ENCODE measurements around the gene WNT10A. TPM values are rescaled to one million over a fixed set of nuclear protein-coding genes. Genes with fewer than 3 reads are reported as not detected.

Gene WNT10A
- total RNA-seq, 1 donor: 1.5 TPM

DNA sequence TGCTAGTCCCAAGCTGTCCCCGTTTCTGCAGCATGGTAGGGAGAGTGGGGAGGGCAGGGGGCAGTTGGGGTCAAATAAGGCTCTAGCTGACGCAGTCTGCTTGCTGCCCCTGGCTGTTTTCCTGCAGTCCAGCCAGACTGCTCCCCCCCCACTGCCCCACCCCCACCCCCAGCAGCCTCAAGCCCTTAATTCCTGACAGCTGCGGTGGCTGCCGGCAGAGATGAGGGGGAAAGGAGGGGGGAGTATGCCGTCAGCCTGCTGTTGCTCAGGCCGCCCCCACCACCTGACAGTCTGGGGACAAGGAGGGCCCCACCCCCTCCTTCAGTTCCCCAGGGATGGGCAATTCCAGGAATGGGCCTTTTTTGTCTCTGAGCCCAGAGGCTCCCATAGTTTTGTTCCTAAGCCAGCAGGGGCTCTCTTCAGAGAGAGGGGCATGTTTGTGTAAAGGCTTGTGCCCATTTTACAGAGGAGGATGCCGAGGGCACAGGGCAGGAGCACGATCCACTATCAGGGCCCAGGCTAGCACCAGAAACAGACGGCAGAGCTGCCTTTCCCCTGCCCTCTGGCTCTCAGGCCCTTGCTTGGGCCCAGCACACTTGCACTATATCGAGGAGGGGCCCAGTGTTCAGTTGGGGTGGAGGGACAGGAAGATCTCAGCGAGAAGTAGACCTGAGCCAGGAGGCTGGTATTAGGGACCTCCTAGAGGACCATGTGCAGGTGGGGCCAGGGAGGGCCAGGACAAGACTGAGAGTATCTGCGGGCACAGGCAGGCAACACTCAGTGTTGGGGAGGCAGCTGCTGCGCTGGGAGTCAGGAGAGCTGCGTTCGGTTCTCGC, 1.5 kb upstream of the WNT10A start:
- H3K4me1 ChIP-seq (ENCODE audit: insufficient read depth, low read length): peaks cover 48% of the 10 kb centered on the region
- H3K4me3 ChIP-seq (ENCODE audit: low read length): no peak overlapping the region
- peaks cover 60% of the 10 kb centered on the region for H3K27me3 ChIP-seq (ENCODE audit: insufficient read depth, low read length)
- H3K9me3 ChIP-seq (ENCODE audit: low read depth, low read length): no peaks in the 10 kb centered on the region

DNA sequence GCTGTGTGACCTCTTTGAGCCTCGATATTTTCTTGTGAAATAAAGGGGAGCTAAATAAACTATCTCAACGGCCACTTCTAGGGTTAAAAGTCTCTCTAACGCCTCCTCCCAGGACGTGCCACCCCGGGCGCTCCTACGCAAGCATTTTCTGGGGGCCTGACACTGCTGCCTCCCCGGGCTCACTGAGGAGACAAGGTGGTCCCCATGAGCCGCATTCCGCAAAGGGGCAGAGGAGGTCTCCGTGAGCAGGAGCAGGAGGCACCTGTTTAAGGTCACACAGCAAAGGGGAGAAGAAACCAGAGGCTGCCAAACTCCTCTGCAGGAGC, 913 bp upstream of the WNT10A start:
- H3K4me1 ChIP-seq (ENCODE audit: insufficient read depth, low read length): peaks cover 48% of the 10 kb centered on the region
- peaks cover 59% of the 10 kb centered on the region for H3K27me3 ChIP-seq (ENCODE audit: insufficient read depth, low read length)
- H3K4me3 ChIP-seq (ENCODE audit: low read length): peak overlapping the region; percentile 26
- no peaks in the 10 kb centered on the region for H3K9me3 ChIP-seq (ENCODE audit: low read depth, low read length)

GRCh38 chr2:218880859-218881594, 375 bp downstream of the WNT10A start:
- H3K4me1 ChIP-seq (ENCODE audit: insufficient read depth, low read length): peaks cover 48% of the 10 kb centered on the region

GRCh38 chr2:218881744-218882460, 1.2 kb downstream of the WNT10A start:
- peaks cover 44% of the 10 kb centered on the region for H3K4me1 ChIP-seq (ENCODE audit: insufficient read depth, low read length)
- peaks cover 49% of the 10 kb centered on the region for H3K27me3 ChIP-seq (ENCODE audit: insufficient read depth, low read length)
- no peaks in the 10 kb centered on the region for H3K9me3 ChIP-seq (ENCODE audit: low read depth, low read length)
- no peak overlapping the region for H3K4me3 ChIP-seq (ENCODE audit: low read length)

More at GRCh38 chr2:218880859-218881594, 375 bp downstream of the WNT10A start:
- Histone ChIP-seq H3K9me3 (ENCODE audit: low read depth, low read length) (no peaks in the 10 kb centered on the region), H3K27me3 (ENCODE audit: insufficient read depth, low read length) (peaks cover 54% of the 10 kb centered on the region), H3K4me3 (ENCODE audit: low read length) (peak overlapping the region; percentile 26)

- Histone ChIP-seq H3K27me3 (ENCODE audit: insufficient read depth, low read length) (peaks cover 45% of the 10 kb centered on the region), H3K4me1 (ENCODE audit: insufficient read depth, low read length) (peaks cover 43% of the 10 kb centered on the region), H3K4me3 (ENCODE audit: low read length) (no peak overlapping the region), H3K9me3 (ENCODE audit: low read depth, low read length) (no peaks in the 10 kb centered on the region)
Measured at GRCh38 chr2:218882461-218882816, 1.8 kb downstream of the WNT10A start.

DNA sequence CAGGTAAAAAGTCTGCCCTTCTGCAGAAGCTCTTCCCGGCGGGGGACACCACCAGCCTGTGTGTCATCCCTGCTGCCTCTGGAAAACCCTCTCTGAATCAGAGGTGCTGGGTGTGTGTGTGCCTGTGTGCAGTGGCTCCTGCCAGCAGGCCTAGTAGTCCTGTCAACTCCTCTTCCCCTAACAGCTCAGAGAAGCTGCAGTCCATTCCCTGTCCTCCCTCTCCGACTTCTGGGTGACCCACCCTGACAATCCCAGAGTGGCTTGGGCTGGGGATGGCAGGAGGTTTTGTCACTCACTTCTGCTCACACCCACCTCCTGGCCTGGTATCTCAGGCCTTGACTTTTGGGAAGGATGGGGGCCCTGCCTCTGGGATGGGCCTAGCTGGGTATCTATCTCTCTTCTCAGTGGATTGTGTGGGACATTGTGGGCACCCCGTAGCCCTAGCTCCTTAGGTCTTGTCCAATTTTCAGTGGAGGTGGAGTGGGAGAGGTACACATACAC, 2.3 kb downstream of the WNT10A start:
- H3K4me3 ChIP-seq (ENCODE audit: low read length): no peak overlapping the region
- peaks cover 43% of the 10 kb centered on the region for H3K4me1 ChIP-seq (ENCODE audit: insufficient read depth, low read length)
- peaks cover 45% of the 10 kb centered on the region for H3K27me3 ChIP-seq (ENCODE audit: insufficient read depth, low read length)
- H3K9me3 ChIP-seq (ENCODE audit: low read depth, low read length): no peaks in the 10 kb centered on the region

GRCh38 chr2:218883491-218884490, 3.1 kb downstream of the WNT10A start:
- H3K4me3 ChIP-seq (ENCODE audit: low read length): no peak overlapping the region
- H3K4me1 ChIP-seq (ENCODE audit: insufficient read depth, low read length): peaks cover 38% of the 10 kb centered on the region

DNA sequence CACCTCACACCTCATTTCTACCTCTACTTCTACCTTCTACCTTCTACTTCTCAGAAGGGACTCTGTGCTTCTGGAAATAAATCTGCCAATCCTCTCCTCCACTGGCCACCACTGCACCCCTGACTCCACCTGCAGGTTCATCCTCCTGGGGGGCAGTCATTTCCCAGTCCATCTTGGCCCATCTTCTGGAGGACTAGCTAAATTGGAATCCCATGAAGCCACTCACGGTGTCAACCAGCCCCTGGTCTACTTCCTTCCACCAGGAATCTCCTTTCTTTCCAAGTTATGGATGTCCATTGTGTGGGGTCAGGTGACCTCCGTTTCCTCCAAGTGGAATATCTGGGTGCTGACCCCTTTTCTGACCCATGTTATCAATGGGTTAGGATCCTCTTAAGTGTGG, 3.9 kb downstream of the WNT10A start:
- no peaks in the 10 kb centered on the region for H3K9me3 ChIP-seq (ENCODE audit: low read depth, low read length)
- no peak overlapping the region for H3K4me3 ChIP-seq (ENCODE audit: low read length)
- H3K4me1 ChIP-seq (ENCODE audit: insufficient read depth, low read length): peaks cover 33% of the 10 kb centered on the region
- peaks cover 36% of the 10 kb centered on the region for H3K27me3 ChIP-seq (ENCODE audit: insufficient read depth, low read length)

More at GRCh38 chr2:218883491-218884490, 3.1 kb downstream of the WNT10A start:
- peaks cover 40% of the 10 kb centered on the region for H3K27me3 ChIP-seq (ENCODE audit: insufficient read depth, low read length)
- H3K9me3 ChIP-seq (ENCODE audit: low read depth, low read length): no peaks in the 10 kb centered on the region

DNA sequence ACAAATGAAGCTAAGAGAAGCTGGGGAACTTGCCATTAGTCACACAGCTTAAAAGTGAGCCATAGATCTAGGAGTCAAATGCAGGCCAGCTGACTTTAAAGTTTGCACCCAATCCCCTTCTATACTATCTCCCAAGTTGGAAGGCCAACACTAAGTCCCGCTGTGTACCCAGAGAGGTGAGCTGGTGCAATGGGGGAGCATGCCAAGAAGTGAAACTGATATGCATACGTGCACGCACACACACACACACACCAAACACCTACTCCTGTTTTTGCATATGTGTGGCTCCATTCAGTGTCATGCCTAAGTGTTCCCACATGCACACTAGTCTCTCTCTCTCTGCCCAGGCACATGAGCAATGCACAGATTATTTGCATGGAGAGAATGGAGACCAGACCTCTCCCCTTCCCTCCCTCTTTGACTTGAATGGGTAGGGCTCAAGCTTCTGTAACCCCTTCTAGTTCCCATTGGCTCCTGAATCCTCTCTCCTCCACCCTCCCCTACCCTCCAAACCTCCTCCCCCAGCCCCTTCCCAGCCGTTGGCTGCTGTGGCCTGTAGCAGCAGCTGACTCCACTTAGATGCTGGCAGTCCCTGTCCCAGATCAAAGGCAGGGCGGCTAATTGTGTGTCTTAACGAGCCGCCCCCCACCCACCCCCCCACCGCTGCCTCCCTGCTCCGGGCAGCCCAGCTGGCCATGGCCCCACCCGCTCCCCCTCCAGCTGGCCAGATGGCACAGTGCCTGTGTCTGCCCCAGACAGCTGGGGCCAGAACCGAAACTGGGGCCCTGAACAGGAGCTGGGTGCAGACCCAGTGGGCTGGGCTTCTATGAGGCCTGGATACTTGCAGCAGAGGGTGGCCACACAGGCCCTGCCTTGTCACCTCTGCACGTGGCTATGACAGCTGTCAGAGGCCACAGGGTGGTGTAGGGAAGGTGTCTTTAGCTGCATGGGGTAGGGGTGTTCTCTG, 5.6 kb downstream of the WNT10A start:
- Histone ChIP-seq H3K27me3 (ENCODE audit: insufficient read depth, low read length) (peaks cover 25% of the 10 kb centered on the region), H3K4me3 (ENCODE audit: low read length) (no peak overlapping the region), H3K9me3 (ENCODE audit: low read depth, low read length) (no peaks in the 10 kb centered on the region), H3K4me1 (ENCODE audit: insufficient read depth, low read length) (peaks cover 18% of the 10 kb centered on the region)

- H3K27me3 ChIP-seq (ENCODE audit: insufficient read depth, low read length): peaks cover 19% of the 10 kb centered on the region
- H3K4me3 ChIP-seq (ENCODE audit: low read length): no peak overlapping the region
- peaks cover 20% of the 10 kb centered on the region for H3K4me1 ChIP-seq (ENCODE audit: insufficient read depth, low read length)
- no peaks in the 10 kb centered on the region for H3K9me3 ChIP-seq (ENCODE audit: low read depth, low read length)
Measured at GRCh38 chr2:218887079-218887478, 6.4 kb downstream of the WNT10A start.

GRCh38 chr2:218888341-218888740, 7.7 kb downstream of the WNT10A start:
- Histone ChIP-seq H3K9me3 (ENCODE audit: low read depth, low read length) (no peaks in the 10 kb centered on the region), H3K4me1 (ENCODE audit: insufficient read depth, low read length) (peaks cover 22% of the 10 kb centered on the region), H3K27me3 (ENCODE audit: insufficient read depth, low read length) (peaks cover 12% of the 10 kb centered on the region), H3K4me3 (ENCODE audit: low read length) (no peak overlapping the region)

- H3K4me1 ChIP-seq (ENCODE audit: insufficient read depth, low read length): peaks cover 34% of the 10 kb centered on the region
- peaks cover 21% of the 10 kb centered on the region for H3K27me3 ChIP-seq (ENCODE audit: insufficient read depth, low read length)
- no peak overlapping the region for H3K4me3 ChIP-seq (ENCODE audit: low read length)
- no peaks in the 10 kb centered on the region for H3K9me3 ChIP-seq (ENCODE audit: low read depth, low read length)
Measured at GRCh38 chr2:218889937-218890336, 9.3 kb downstream of the WNT10A start.

DNA sequence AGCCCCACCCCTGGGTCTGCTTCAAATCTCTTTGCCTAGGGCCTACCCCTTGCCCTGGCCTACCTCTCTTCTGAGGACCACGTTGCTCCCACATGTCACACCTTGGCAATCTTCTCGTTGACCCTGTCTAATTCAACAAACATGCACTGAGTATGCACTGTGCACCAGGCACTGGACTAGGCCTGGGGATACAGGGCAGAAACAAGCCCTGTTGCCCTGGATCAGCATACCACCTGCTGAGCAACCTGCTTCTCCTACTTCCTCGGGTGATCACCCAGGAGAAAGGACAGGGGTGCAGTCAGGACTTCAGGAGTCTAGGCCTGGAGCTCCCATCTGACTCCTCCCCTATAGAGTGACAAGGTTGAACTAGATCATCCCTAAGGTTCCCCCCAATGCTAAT, 9.7 kb downstream of the WNT10A start:
- H3K9me3 ChIP-seq (ENCODE audit: low read depth, low read length): no peaks in the 10 kb centered on the region
- H3K4me3 ChIP-seq (ENCODE audit: low read length): no peak overlapping the region
- peaks cover 22% of the 10 kb centered on the region for H3K27me3 ChIP-seq (ENCODE audit: insufficient read depth, low read length)
- peaks cover 39% of the 10 kb centered on the region for H3K4me1 ChIP-seq (ENCODE audit: insufficient read depth, low read length)

Measured in mononuclear cell (primary cell).